ENCODE data around the gene COMMD2. TPM values are rescaled to one million over a fixed set of nuclear protein-coding genes. Genes with fewer than 3 reads are reported as not detected.

The COMMD2 gene
- 38.0 TPM for polyA plus RNA-seq (2012; ENCODE audit: insufficient read depth, insufficient read length, low read depth)

- peak; percentile 36 for TF ChIP-seq CTCF (IDR thresholded peaks at IDR 0.05; ENCODE audit: low read depth, low read length)
- Histone ChIP-seq H3K4me3 (ENCODE audit: low read depth, low read length) (peak within 1 kb of the TSS; percentile 93), H3K36me3 (peaks cover 16% of the 10 kb centered on the region), H3K9me3 (no peaks in the 10 kb centered on the region), H3K4me1 (no peaks in the 10 kb centered on the region), H3K27me3 (no peaks in the 10 kb centered on the region)
- peak; percentile 83 for DNase-seq
Observed at GRCh38 chr3:149752051-149752787, at the start of gene COMMD2. Gene COMMD2 (minus strand): TSS chr3:149752489. CDS start chr3:149752444, 45 bp downstream.

GRCh38 chr3:149801639-149802038 is 49.4 kb upstream of the COMMD2 start:
- TF ChIP-seq CTCF (IDR thresholded peaks at IDR 0.05; ENCODE audit: low read depth, low read length): no peak
- Histone ChIP-seq H3K27me3 (no peaks in the 10 kb centered on the region), H3K4me3 (ENCODE audit: low read depth, low read length) (no peak overlapping the region), H3K4me1 (no peaks in the 10 kb centered on the region), H3K36me3 (no peaks in the 10 kb centered on the region), H3K9me3 (no peaks in the 10 kb centered on the region)
- no peak for DNase-seq

GRCh38 chr3:149801195-149801594 is 48.9 kb upstream of the COMMD2 start:
- H3K36me3 ChIP-seq: no peaks in the 10 kb centered on the region
- H3K9me3 ChIP-seq: no peaks in the 10 kb centered on the region
- no peaks in the 10 kb centered on the region for H3K4me1 ChIP-seq
- H3K27me3 ChIP-seq: no peaks in the 10 kb centered on the region
- no peak for DNase-seq
- no peak for TF ChIP-seq CTCF (IDR thresholded peaks at IDR 0.05; ENCODE audit: low read depth, low read length)
- no peak overlapping the region for H3K4me3 ChIP-seq (ENCODE audit: low read depth, low read length)

- no peaks in the 10 kb centered on the region for H3K36me3 ChIP-seq
- H3K9me3 ChIP-seq: no peaks in the 10 kb centered on the region
- no peak for TF ChIP-seq CTCF (IDR thresholded peaks at IDR 0.05; ENCODE audit: low read depth, low read length)
- DNase-seq: no peak
- no peak overlapping the region for H3K4me3 ChIP-seq (ENCODE audit: low read depth, low read length)
- no peaks in the 10 kb centered on the region for H3K4me1 ChIP-seq
- no peaks in the 10 kb centered on the region for H3K27me3 ChIP-seq
Observed at GRCh38 chr3:149800693-149801092, 48.4 kb upstream of the COMMD2 start.

- Histone ChIP-seq H3K27me3 (peaks cover 20% of the 10 kb centered on the region), H3K4me1 (no peaks in the 10 kb centered on the region), H3K4me3 (ENCODE audit: low read depth, low read length) (no peak overlapping the region), H3K36me3 (no peaks in the 10 kb centered on the region), H3K9me3 (no peaks in the 10 kb centered on the region)
- no peak for TF ChIP-seq CTCF (IDR thresholded peaks at IDR 0.05; ENCODE audit: low read depth, low read length)
- DNase-seq: no peak
Observed at GRCh38 chr3:149796026-149796425, 43.7 kb upstream of the COMMD2 start.

Measured in BE2C (cell line).